Astrocyte of the hippocampus (primary cell): Measurements from ENCODE around the gene RPTOR.
"Not testable (repeated sequence)": the region's sequence is repeated elsewhere in the genome, so short reads cannot be mapped to it uniquely, and the experiment has no call there.

Experiments
- DNase-seq: peaks from one replicate; pipeline ENCODE4 v3.0.0; 2011; ENCODE audit warnings: low read depth, low spot score

RPTOR gene

GRCh38 chr17:80693511-80693910 is 148.9 kb downstream of the RPTOR start:
- DNase-seq: no peak

- DNase-seq: no peak
These were observed 149.7 kb downstream of the RPTOR start for GRCh38 chr17:80694085-80694991.

GRCh38 chr17:80694992-80695912 is 150.6 kb downstream of the RPTOR start:
- no peak for DNase-seq

- no peak for DNase-seq
These were observed 151.3 kb downstream of the RPTOR start for GRCh38 chr17:80695979-80696378.

GRCh38 chr17:80696456-80696855 is 151.8 kb downstream of the RPTOR start:
- DNase-seq: no peak

- DNase-seq: no peak
These were observed 152.3 kb downstream of the RPTOR start for GRCh38 chr17:80696964-80697363.

- DNase-seq: peak; percentile 32
These were observed 153.7 kb downstream of the RPTOR start for GRCh38 chr17:80698297-80698696.

- DNase-seq: not testable (repeated sequence)
These were observed 154.6 kb downstream of the RPTOR start for GRCh38 chr17:80699205-80699604.

- DNase-seq: no peak
These were observed 157.1 kb downstream of the RPTOR start for GRCh38 chr17:80701730-80702129.

GRCh38 chr17:80702315-80703141 is 157.9 kb downstream of the RPTOR start:
- no peak for DNase-seq

- no peak for DNase-seq
These were observed 158.5 kb downstream of the RPTOR start for GRCh38 chr17:80703142-80703478.

GRCh38 chr17:80704381-80704819 is 159.8 kb downstream of the RPTOR start:
- DNase-seq: no peak

- no peak for DNase-seq
These were observed 160.3 kb downstream of the RPTOR start for GRCh38 chr17:80704894-80705293.

GRCh38 chr17:80705988-80706387 is 161.3 kb downstream of the RPTOR start:
- DNase-seq: no peak

GRCh38 chr17:80706463-80706867 is 161.8 kb downstream of the RPTOR start:
- DNase-seq: no peak

- no peak for DNase-seq
These were observed 163.8 kb downstream of the RPTOR start for GRCh38 chr17:80708480-80708879.

GRCh38 chr17:80709090-80709695 is 164.6 kb downstream of the RPTOR start:
- DNase-seq: no peak

GRCh38 chr17:80710714-80711302 is 166.2 kb downstream of the RPTOR start:
- DNase-seq: no peak

- no peak for DNase-seq
These were observed 167.5 kb downstream of the RPTOR start for GRCh38 chr17:80712089-80712488.

- DNase-seq: no peak
These were observed 168.0 kb downstream of the RPTOR start for GRCh38 chr17:80712606-80713005.
